NCI-H146 (cell line): ENCODE data around the gene LY86.
"Not testable (repeated sequence)": the region's sequence is repeated elsewhere in the genome, so short reads cannot be mapped to it uniquely, and the experiment has no call there.

Experiments
- DNase-seq: peaks from one replicate; lab custom pipeline; 2025; lab: John Stamatoyannopoulos, UW

Gene LY86

GRCh38 chr6:6596529-6597328 is 8.2 kb downstream of the LY86 start:
- DNase-seq = no peak

GRCh38 chr6:6597682-6598081 is 9.2 kb downstream of the LY86 start:
- no peak for DNase-seq

- no peak for DNase-seq
Observed at GRCh38 chr6:6599468-6599873, 11.0 kb downstream of the LY86 start.

GRCh38 chr6:6600875-6601274 is 12.4 kb downstream of the LY86 start:
- no peak for DNase-seq

GRCh38 chr6:6602262-6602661 is 13.7 kb downstream of the LY86 start:
- no peak for DNase-seq

GRCh38 chr6:6603317-6603716 is 14.8 kb downstream of the LY86 start:
- DNase-seq = no peak

- no peak for DNase-seq
Observed at GRCh38 chr6:6604015-6604414, 15.5 kb downstream of the LY86 start.

GRCh38 chr6:6604566-6604965 is 16.0 kb downstream of the LY86 start:
- DNase-seq = no peak

GRCh38 chr6:6605873-6606272 is 17.4 kb downstream of the LY86 start:
- no peak for DNase-seq

- not testable (repeated sequence) for DNase-seq
Observed at GRCh38 chr6:6606391-6607030, 18.0 kb downstream of the LY86 start.

- DNase-seq = no peak
Observed at GRCh38 chr6:6609450-6609849, 20.9 kb downstream of the LY86 start.

GRCh38 chr6:6610031-6610591 is 21.6 kb downstream of the LY86 start:
- no peak for DNase-seq

GRCh38 chr6:6611486-6611885 is 23.0 kb downstream of the LY86 start:
- DNase-seq = no peak

GRCh38 chr6:6612308-6612707 is 23.8 kb downstream of the LY86 start:
- DNase-seq = no peak

- DNase-seq = not testable (repeated sequence)
Observed at GRCh38 chr6:6613103-6613718, 24.7 kb downstream of the LY86 start.

GRCh38 chr6:6614096-6614982 is 25.8 kb downstream of the LY86 start:
- no peak for DNase-seq

GRCh38 chr6:6614983-6615349 is 26.4 kb downstream of the LY86 start:
- no peak for DNase-seq

- DNase-seq = no peak
Observed at GRCh38 chr6:6616656-6617055, 28.1 kb downstream of the LY86 start.

GRCh38 chr6:6619021-6619794 is 30.7 kb downstream of the LY86 start:
- DNase-seq = no peak

GRCh38 chr6:6620766-6621425 is 32.4 kb downstream of the LY86 start:
- no peak for DNase-seq

GRCh38 chr6:6622501-6622900 is 34.0 kb downstream of the LY86 start:
- no peak for DNase-seq
